ENCODE data around the gene LRRC3C.

Gene LRRC3C

DNA sequence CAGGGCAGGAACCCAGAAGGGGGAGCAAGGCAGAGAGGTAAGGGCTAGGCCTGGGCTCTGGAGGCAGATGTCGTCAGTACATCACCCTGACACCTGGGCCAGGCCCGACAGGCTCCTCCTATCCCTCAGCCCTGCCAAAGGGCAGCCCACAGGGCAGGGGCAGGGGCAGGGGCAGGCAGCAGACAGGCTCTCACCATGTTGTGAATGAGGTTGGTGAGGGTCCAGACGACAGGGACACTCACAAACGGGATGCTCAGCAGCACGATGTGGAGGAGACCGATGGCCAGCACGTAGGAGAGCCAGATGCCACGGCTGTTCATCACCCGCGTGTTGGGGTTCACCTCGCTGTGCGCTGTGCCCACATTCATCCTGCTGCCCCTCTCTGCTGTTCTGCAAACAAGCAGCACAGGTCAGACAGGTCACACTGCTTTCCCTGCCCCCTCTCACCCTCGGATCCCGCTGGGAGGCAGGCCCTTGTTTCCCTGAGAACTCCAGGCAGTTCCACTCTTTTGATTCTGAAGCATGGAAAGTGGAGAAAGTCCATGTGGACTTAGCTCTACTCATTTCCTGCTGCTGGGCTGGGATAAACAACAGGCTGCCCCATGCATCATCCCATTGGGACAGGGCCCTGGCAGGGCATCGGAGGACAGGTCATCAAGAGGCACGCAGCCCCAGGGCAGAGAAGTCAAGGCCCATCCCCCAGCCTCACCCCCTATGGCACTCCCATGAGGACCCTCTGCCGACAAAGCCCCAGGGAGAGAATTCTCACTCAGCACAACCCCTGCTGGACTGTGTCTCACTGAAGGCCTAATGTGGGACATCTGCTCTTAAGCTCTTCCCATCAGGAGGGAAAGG is 3.5 kb upstream of the LRRC3C start:
- no peak for DNase-seq

DNA sequence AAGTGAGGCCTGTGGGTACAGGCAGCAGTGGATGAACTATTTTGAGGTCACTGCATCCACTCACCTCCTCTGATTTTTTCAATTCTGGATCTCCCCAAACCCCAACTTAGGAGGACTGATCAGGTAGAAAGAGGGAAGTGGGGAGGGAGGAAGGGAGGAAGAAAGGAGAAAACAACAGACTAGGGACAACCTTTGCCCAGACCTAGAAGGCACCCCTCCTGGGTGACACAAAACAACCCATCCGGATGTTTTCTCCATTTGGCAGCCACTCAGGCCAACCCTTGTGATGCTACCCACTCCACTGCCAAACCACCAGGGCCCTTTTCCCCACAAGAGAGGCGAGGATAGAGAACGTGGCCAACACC is 2.9 kb upstream of the LRRC3C start:
- no peak for DNase-seq

DNA sequence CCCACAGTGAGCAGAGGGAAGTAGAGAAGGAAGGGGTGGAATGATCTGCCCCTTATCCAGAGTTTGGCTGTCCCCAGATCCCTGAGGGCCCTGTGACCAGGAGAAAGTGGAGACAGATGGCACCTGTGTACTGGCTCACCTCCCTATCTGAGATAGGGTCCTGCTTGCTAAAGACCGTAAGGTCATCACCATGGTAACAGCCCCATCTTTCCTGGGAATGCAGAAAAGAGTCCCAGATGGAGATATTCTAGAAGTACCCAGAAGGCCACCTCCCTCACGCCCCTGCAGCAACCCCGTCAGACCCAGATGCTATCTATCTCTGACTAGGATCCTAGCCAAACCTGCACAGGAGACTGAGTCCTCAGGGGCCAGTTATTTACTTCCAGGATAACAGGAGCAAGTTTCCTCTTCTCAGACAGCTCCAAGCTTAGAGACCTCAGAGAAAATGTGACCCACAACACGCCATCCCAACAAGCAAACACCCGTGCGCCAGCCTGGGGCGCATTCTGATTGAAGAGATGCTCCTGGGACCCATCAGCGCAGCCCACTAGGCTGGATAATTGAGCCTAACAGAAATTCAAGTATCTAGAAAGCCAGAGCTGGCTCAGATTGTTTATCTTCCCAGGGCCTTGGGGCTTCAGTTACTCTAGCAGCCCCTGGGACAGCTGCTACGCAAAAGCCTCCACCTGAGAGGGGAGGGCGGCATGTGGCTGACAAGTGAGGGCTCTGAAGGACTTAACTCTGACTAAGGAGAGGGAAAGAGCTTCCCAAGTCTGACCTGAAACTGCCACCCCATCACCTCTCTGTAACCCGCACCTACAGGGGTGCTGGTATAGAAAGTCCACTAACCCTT is 2.0 kb upstream of the LRRC3C start:
- no peak for DNase-seq

DNA sequence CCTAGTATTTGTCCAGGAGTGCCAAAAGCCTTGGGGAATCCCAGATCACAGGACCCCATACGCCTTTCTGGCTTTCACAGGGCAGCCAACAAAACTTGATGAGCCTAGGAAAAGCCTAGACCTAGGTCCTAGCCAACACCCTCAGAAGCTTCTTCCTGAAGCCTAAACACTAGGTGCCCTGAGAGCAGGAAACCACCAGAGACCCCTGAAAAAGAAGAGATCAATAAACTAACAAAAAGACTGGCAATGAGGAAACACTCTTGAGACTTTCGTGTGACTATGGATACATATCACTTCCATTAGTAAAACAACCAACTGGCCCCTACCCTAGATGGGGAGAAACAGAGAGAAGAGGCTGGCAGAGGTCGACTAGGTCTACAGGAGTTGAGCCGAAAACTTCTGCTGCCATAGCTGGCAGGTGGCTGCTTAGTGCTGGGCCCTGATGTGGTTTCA is 1.4 kb upstream of the LRRC3C start:
- no peak for DNase-seq

DNA sequence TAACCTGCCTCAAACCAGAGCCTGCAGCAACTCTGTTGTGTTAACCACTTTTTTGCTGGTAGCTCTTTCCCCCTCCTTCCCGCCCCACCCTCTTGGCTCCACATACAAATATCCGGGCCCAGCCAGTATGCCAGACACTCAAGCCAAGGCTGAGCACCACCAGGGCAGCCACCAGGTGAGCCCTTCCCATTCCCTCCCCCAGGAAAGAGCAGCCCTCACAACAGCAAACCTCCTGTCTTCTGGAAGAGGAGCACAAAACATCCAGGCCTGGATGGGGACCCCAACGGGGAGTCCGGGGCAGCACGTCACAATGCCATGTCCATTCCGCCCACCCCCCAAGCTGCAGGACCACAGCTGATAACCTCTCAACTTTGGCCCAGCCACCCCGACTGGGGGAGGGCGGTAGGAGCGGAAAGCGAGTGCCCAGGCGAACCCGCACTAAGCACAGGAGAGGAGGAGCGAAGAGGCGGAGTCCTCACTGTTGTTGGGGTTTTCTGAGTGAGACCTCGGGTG is 888 bp upstream of the LRRC3C start:
- peak in 6 of 56 donors; percentile 25 to 47 (median 42) for DNase-seq

DNA sequence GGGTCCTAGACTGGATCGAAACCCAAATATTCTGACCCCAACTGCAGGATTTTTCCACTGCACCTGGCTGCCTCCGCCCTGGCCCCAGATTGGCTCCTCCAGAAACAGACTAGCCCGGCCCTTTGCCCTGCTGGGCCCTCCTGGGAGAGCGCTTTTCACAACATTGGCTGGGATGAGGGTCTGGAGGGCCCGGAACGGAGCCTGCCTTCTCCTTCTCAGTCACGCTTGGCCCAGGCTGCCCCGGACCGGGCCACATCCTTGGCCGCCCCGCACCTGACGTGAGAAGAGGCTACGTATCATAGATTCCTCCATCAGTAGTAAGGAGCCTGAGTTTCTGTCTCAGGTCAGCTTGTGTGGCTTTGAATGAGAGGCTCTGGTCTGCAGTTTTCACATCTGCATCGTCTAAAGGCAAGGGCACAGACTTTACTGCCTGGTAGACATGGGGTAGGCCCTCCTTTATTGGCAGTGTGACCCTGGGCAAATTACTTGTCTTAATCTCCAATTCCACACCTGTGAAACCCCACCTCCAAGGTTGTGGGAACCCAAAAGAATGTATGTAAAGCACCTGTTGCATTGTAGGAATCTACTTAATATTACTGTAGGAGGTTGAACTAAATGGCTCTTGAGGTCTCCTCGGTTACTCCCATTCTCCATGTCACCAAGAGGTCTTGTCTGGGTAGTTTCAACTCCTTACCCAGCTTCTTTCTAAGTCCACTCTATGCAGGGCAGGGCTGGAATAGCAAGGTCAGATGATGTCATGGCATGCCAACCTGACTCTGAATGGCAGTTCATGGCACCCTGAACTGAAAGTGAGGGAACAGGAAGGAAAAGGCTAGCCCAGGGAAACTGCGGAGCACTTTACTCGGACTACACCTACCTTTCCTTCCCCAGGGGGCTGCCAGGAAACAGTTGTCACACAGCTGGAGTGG is 661 bp downstream of the LRRC3C start:
- peak in 12 of 56 donors; percentile 10 to 60 (median 45) for DNase-seq

DNA sequence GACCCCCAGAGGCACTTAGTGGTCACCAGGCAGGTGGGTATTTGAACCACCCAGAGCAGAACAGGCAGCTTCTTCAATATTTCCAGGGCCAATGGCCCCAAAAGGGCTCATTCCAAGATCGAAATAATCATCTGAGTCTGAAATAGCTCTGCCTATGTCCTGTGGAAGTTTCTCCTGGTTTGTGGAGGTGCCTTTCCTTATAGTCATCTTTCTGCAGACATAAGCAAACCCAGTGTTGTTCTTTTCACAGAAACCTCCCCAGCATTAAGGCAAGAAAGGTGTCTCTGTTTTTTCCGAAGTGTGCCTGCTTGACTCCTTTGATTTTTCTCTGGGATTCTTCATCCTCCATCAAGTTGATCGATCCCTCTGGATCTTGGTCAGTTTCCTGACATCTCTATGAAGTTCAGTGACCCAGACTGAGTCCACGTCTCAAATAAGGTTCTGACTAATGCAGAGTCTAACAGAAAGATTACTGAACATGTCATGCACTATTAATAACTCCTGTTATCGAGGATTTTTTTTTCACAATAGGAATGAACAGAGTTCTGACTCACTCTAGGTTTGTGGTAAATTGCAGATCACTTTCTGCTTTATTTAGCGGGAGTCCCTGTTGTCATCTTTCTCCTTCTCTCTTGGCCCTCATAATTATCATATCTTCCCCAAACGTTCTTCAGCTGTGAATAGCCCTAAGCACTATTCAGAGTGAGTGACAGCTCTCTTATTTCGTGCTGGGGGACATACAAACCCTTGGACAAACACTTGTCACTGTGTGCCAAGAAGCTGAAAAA is 1.5 kb downstream of the LRRC3C start:
- peak in 1 of 56 donors; percentile 10 for DNase-seq

DNA sequence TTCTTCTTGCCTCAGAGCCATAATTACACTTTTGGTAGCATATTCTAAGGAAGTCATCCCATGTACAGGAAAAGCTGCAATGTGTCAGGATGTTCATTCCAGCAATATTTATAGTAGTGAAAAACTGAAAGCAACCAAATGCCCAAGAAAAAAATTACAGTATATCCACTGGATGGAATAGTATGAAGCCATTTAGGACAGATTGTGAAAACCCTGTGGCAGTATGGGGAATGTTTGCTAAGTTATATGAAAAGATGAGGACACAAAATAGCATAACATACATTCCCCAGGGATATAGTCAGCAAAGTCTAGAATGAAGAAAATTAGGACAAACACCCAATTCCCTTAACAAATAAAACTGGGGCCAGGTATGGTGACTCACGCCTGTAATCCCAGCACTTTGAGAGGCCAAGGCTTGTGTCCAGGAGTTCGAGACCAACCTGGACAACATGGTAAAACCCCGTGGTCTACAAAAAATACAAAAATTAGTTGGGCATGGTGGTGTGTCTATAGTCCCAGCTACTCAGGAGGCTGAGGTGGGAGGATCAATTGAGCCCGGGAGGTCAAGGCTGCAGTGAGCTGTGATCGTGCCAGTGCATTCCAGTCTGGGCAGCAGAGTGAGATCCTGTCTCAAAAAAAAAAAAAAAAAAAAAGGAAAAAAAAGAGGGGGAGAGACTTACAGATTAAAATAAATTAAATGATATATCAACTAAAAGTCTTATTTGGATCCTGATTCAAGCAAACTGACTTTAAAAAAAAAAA is 2.3 kb downstream of the LRRC3C start:
- no peak for DNase-seq

DNA sequence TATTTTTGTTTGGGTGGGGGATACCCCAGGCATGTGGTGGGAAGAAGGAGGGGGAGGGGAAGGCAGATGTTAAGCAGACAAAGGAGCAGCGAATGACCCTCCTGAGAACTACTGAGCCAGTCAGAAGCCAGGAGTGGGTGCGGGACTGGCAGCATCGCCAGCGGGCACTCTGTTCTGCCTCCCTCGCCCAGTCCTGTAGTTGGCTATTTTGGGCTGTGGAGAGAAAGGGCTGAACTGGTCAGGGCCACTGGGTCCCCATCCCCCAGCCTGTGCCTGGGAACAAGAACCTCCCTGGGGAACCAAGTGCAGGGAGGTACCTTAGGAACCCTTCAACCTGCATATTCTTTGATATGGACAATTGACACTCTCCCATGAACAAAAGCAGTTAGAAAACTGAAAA is 6.4 kb downstream of the LRRC3C start:
- DNase-seq, result peak in 2 of 56 donors; percentile 25

DNA sequence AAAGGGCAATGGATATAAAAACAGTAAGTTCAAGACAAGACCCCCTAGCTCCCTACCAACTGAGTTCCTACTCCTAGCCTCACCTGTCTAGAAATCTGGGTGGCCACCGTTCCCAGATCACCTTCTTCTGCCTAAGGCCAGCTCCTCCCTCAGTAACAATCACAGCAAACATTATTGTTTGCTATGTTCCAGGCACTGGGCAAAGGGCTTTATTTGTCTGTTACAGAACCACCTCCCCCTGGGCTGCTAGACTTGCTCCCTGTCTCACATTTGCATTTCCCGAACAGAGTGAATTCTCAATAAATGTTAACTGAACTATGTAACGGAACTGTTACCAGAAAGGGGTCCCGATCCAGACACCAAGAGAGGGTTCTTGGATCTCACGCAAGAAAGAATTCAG is 6.8 kb downstream of the LRRC3C start:
- DNase-seq, result no peak

DNA sequence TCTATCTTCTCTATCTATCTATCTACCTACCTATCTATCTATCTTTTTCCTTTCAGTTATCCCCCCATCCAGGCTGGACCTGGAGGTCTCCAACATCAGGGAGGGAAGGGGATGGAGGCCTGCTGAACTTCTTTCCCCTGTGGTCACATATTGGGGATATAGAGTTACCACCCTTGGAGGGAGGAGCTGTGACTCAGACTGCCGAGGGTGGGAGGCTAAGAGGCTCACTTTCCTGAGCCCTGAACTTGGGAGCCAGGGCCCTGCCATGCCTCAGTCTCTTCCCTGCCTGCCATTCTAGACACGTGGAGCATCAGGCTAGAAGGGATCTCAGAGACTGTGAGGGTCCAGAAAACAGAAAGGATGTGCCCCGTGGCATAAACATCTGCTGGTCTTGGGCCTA is 8.4 kb downstream of the LRRC3C start:
- no peak for DNase-seq

DNA sequence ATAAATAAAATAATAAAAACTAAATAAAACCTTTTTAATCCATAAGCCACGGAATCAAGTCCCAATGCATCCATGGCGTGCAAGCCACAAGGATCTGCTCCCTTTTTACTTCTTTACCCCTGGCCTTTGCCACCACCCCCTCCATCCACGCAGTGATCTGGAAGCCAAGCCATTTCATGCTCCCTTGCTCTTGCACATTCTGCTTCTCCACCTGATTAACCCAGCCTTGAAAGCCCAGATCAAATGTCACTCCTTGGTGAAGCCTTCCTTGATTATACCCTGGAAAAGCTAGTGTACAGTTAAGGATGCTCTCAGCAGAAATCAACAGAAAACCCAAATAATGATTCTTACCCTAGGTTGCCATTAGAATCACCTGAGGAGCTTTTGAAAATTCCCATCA is 9.9 kb downstream of the LRRC3C start:
- no peak for DNase-seq

DNA sequence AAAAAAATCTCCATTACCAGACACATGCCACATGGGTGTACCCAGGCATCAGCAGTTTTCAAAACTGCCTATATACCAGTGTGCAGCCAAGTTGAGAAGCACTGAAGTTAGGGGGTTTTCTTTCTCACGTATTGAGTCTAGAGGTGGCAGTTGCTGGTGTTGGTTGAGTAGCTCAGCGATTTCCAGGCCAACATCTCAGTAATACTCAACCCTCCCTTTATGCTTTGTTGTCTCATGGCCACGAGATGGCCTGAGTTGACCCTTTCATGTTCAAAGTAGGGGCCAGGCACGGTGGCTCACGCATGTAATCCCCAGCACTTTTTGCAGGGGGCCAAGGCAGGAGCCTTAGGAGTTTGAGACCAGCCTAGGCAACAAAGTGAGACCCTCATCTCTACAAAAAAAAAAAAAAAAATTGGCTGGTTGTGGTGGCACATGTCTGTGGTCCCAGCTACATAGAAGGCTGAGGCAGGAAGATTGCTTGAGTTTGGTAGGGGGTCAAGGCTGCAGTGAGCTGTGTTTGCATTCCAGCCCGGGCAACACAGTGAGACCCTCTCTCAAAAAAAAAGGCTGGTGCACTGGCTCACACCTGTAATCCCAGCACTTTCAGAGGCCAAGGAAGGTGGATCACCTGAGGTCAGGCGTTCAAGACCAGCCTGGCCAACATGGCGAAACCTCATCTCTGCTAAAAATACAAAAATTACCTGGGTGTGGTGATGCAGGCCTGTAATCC is 10.8 kb downstream of the LRRC3C start:
- no peak for DNase-seq

DNA sequence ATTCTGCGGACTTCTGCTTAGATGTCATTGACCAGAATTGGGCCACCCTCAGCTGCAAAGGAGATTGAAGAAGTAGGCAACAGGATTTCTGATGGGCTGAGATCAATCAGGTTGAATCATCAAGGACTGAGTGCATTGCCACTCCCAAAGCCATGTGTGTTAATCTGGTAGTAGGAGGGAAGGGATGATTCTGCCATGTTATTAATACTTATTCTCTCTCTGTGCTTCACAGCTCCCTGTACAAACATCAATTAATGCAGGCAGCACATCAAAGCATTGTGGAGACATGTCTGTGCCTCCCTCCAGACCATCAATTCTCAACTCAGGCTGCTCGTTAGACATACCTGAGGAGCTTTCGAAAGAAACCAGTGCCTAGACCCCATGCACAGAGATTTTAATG is 11.6 kb downstream of the LRRC3C start:
- no peak for DNase-seq

DNA sequence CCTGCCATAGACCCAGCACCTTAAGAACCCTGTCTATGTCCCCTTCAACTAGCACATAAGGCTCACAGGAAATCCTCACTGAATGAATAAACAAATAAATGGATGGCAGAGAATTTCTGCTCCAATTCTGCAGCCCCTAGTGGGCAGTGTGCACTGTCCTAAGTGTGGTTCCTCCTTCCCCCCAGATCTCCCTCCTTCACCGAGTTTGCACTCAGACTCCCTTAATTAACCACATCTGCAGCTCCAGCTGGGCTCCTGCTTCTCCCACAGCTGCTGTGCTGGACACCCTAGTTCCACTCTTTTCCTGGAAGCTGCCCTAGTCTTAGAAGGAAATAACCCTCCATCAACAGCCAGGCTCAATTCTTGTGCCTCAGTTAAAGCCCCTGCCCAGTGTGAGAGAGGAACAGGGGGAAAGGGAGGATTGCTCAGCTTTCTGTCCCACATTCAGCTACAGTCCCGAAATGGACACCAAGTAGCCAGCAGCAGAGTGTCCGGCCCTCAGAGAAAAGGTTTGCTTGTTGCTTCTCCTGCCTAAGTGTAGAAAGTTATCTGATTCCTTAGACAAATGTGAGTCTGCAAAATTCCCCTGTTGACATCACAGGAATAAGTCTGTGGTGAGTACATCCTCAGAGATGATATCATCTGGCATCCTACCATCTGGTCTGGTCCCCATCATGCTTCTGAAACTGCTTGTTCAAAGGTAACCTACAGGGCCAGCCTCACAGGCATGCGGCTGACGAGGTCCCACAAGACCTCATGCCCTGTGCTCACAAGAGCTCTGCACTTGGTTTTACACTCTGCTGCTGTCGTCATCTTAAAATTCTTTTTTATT is 12.3 kb downstream of the LRRC3C start:
- DNase-seq, result no peak

DNA sequence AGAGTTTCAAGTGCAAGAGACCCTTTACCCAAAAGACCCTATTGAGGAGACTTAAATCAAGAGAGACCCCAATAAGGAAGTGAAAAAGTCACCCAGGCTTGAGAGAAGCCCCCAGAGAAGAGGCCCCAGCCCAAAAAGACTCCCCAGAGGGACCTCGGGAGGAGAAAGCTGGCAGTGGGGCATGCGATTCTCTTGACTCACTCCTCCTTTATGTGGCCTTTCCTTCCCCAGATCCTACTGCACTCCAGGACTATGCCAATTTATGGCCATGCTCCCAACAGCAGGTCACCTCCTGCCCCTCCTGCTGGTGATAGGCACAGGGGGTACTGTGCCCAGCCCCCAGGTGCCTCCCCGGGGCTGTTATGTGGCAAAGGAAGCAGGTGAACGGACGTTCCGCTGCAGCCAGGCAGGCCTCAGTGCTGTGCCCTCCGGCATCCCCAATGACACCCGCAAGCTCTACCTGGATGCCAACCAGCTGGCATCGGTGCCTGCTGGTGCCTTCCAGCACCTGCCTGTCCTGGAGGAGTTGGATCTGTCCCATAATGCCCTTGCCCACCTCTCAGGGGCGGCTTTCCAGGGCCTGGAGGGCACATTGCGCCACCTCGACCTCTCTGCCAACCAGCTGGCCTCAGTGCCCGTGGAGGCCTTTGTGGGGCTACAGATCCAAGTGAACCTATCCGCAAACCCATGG is 16.3 kb downstream of the LRRC3C start:
- no peak for DNase-seq

DNA sequence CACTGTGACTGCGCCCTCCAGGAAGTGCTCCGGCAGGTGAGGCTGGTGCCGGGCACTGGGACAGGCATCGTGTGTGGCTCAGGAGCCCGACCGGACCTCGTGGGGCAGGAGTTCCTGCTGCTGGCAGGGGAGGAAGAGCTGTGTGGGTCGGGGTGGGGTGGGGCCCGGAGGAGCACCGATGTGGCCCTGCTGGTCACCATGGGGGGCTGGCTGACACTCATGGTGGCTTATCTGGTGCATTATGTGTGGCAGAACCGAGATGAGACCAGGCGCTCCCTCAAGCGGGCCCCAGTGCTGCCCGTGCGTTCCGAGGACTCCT is 16.8 kb downstream of the LRRC3C start:
- DNase-seq, result no peak

Measured in amygdala (tissue), 56 donors.